Measurements from ENCODE around the gene ALG9. TPM values are rescaled to one million over a fixed set of nuclear protein-coding genes. Genes with fewer than 3 reads are reported as not detected.

Gene ALG9
- total RNA-seq, 1 donor from 2014 or later, result 36.9 TPM

DNA sequence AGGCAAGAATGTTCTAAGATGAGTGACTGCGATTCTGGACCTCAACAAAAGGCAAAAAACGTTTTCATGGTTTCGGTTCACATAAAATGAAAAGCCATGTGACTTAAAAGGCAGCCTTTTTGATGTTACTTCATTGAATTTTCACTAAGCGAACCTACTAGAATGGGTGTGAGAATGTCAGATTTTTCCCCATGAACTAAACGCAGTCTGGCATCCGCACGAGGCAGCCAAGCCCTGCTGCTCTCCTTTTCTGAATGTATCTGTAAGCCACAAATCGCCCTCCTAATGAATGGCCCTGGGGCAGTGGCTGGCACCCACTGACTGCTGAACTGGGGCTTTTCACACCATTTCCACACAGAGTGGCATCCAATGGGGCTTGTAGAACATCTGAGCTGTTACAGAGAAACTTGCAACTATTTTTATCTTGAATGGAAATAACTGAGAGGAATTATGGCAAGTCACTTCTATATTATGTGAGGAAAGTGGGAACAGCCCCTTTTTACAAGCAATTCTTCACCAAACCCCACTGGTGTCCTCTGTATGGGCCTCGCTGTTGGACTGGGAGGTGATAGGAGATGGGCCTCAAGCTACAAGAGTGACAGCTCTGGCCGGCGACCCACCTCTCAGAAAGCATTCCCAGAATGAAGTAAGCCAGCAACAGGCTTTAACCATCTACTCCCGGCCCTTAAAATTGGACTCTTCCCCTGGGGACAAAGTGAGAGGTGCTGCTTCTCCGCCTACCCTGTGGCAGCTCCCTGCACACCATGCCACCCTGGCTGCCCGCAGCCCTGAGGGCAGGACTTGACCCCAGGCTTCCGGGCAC lies 134.5 kb downstream of the ALG9 start:
- no peaks in the 10 kb centered on the region for H3K9me3 ChIP-seq (ENCODE audit: low read depth)
- Mint-ChIP-seq H3K27me3 (ENCODE audit: insufficient read depth, low read depth) (peaks cover 2% of the 10 kb centered on the region), H3K4me3 (no peak overlapping the region), H3K27ac (peak overlapping the region; percentile 97), H3K36me3 (peaks cover 19% of the 10 kb centered on the region), H3K4me1 (peaks cover 57% of the 10 kb centered on the region), H3K9me3 (no peaks in the 10 kb centered on the region)
- no peak for DNase-seq (ENCODE audit: low spot score)
- H4K20me1 ChIP-seq (ENCODE audit: low read depth), result peaks cover 18% of the 10 kb centered on the region
- no peak overlapping the region for H2AFZ ChIP-seq (replicated peaks)
- no peak overlapping the region for H3K9ac ChIP-seq
- peaks cover 22% of the 10 kb centered on the region for H3K4me1 ChIP-seq
- peaks cover 11% of the 10 kb centered on the region for H3K36me3 ChIP-seq
- TF ChIP-seq EZH2phosphoT487 (IDR thresholded peaks at IDR 0.05), result no peak
- no peak for TF ChIP-seq EZH2 (IDR thresholded peaks at IDR 0.05)
- TF ChIP-seq, protein P1, sequence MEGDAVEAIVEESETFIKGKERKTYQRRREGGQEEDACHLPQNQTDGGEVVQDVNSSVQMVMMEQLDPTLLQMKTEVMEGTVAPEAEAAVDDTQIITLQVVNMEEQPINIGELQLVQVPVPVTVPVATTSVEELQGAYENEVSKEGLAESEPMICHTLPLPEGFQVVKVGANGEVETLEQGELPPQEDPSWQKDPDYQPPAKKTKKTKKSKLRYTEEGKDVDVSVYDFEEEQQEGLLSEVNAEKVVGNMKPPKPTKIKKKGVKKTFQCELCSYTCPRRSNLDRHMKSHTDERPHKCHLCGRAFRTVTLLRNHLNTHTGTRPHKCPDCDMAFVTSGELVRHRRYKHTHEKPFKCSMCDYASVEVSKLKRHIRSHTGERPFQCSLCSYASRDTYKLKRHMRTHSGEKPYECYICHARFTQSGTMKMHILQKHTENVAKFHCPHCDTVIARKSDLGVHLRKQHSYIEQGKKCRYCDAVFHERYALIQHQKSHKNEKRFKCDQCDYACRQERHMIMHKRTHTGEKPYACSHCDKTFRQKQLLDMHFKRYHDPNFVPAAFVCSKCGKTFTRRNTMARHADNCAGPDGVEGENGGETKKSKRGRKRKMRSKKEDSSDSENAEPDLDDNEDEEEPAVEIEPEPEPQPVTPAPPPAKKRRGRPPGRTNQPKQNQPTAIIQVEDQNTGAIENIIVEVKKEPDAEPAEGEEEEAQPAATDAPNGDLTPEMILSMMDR (IDR thresholded peaks at IDR 0.05), result no peak
- H3K27ac ChIP-seq, result no peak overlapping the region
- no peak overlapping the region for H3K4me3 ChIP-seq
- peaks cover 24% of the 10 kb centered on the region for H3F3A ChIP-seq (ENCODE audit: low read depth)
- no peaks in the 10 kb centered on the region for H3K27me3 ChIP-seq
- no peaks in the 10 kb centered on the region for H3K79me2 ChIP-seq (ENCODE audit: low read depth)
- H3K4me2 ChIP-seq, result no peak overlapping the region

Small RNA genes lying within 50 kb of the gene (small RNA-seq; reads per million reads assigned to genes)
- gene GNG5P3 (not detected), gene RPL37AP8 (0.18 reads per million)

Other genes starting within 250 kb of the ALG9 start
- gene PPP2R1B, start 105.2 kb downstream of the ALG9 start, total RNA-seq (ENCODE audit: low replicate concordance), result 47.8 and 68.4 TPM in 2 replicates
- 4.0 and 6.0 TPM in 2 replicates for gene FDXACB1, start 7.6 kb upstream of the ALG9 start, total RNA-seq (ENCODE audit: low replicate concordance)
- gene CFAP68, start 8.0 kb upstream of the ALG9 start, total RNA-seq (ENCODE audit: low replicate concordance), result 28.6 and 46.7 TPM in 2 replicates
- gene CRYAB, start 40.2 kb upstream of the ALG9 start, total RNA-seq (ENCODE audit: low replicate concordance), result 0.45 TPM in 1 of 2 replicates, not detected in the other
- not detected in 2 replicates for gene HSPB2, start 41.2 kb upstream of the ALG9 start, total RNA-seq (ENCODE audit: low replicate concordance)
- 0.65 TPM in 1 of 2 replicates, not detected in the other for gene C11orf52, start 47.3 kb upstream of the ALG9 start, total RNA-seq (ENCODE audit: low replicate concordance)
- 23.6 and 25.2 TPM in 2 replicates for gene DIXDC1, start 65.8 kb upstream of the ALG9 start, total RNA-seq (ENCODE audit: low replicate concordance)
- gene DLAT, start 153.8 kb upstream of the ALG9 start, total RNA-seq (ENCODE audit: low replicate concordance), result 48.2 and 55.7 TPM in 2 replicates
- gene PIH1D2, start 202.4 kb upstream of the ALG9 start, total RNA-seq (ENCODE audit: low replicate concordance), result 1.6 and 3.5 TPM in 2 replicates
- gene NKAPD1, start 202.7 kb upstream of the ALG9 start, total RNA-seq (ENCODE audit: low replicate concordance), result 35.9 and 60.0 TPM in 2 replicates
- gene TIMM8B, start 215.2 kb upstream of the ALG9 start, total RNA-seq (ENCODE audit: low replicate concordance), result 38.9 and 46.9 TPM in 2 replicates
- gene SDHD, start 215.3 kb upstream of the ALG9 start, total RNA-seq (ENCODE audit: low replicate concordance), result 59.7 and 75.4 TPM in 2 replicates

All from neural progenitor cell (in vitro differentiated cells).